ENCODE results near the gene RAMP1.
A peak's percentile ranks its signal among the peaks of the same experiment; 100 is the strongest.
"Not testable (repeated sequence)": the region's sequence is repeated elsewhere in the genome, so short reads cannot be mapped to it uniquely, and the experiment has no call there.

Gene RAMP1

GRCh38 chr2:237859533-237860272, at the start of gene RAMP1:
Gene RAMP1 (plus strand): TSS chr2:237859623. CDS start chr2:237859676, 53 bp downstream.
- no peak for DNase-seq

GRCh38 chr2:237815637-237816036, 43.8 kb upstream of the RAMP1 start:
- no peak for DNase-seq

GRCh38 chr2:237816531-237816930, 42.9 kb upstream of the RAMP1 start:
- no peak for DNase-seq

GRCh38 chr2:237818066-237818473, 41.4 kb upstream of the RAMP1 start:
- DNase-seq, result no peak

GRCh38 chr2:237819231-237819630, 40.2 kb upstream of the RAMP1 start:
- DNase-seq, result no peak

- no peak for DNase-seq
Measured at GRCh38 chr2:237820421-237820820, 39.0 kb upstream of the RAMP1 start.

GRCh38 chr2:237823544-237823943, 35.9 kb upstream of the RAMP1 start:
- DNase-seq, result no peak

- DNase-seq, result no peak
Measured at GRCh38 chr2:237824085-237824484, 35.3 kb upstream of the RAMP1 start.

- no peak for DNase-seq
Measured at GRCh38 chr2:237827421-237827987, 31.9 kb upstream of the RAMP1 start.

- no peak for DNase-seq
Measured at GRCh38 chr2:237830522-237830921, 28.9 kb upstream of the RAMP1 start.

- no peak for DNase-seq
Measured at GRCh38 chr2:237833546-237833945, 25.9 kb upstream of the RAMP1 start.

GRCh38 chr2:237835372-237835771, 24.1 kb upstream of the RAMP1 start:
- no peak for DNase-seq

GRCh38 chr2:237841051-237841450, 18.4 kb upstream of the RAMP1 start:
- no peak for DNase-seq

- DNase-seq, result not testable (repeated sequence)
Measured at GRCh38 chr2:237848940-237849339, 10.5 kb upstream of the RAMP1 start.

- DNase-seq, result no peak
Measured at GRCh38 chr2:237854295-237854694, 5.1 kb upstream of the RAMP1 start.

GRCh38 chr2:237857791-237858190, 1.6 kb upstream of the RAMP1 start:
- DNase-seq, result no peak

- DNase-seq, result peak; percentile 51
Measured at GRCh38 chr2:237858294-237859081, 935 bp upstream of the RAMP1 start.

- no peak for DNase-seq
Measured at GRCh38 chr2:237859082-237859433, 365 bp upstream of the RAMP1 start.

GRCh38 chr2:237860273-237860935, 981 bp downstream of the RAMP1 start:
- no peak for DNase-seq

GRCh38 chr2:237861875-237862527, 2.6 kb downstream of the RAMP1 start:
- no peak for DNase-seq

GRCh38 chr2:237862528-237862895, 3.1 kb downstream of the RAMP1 start:
- DNase-seq, result no peak

- no peak for DNase-seq
Measured at GRCh38 chr2:237863102-237863511, 3.7 kb downstream of the RAMP1 start.
